Spleen (tissue), 7 donors: ENCODE measurements around the gene BBX.

ENCODE experiments used
- CTCF ChIP-seq, 11 experiments: fragments of 200-600 bp in 7 of 11; fragments of 450-650 bp in 4 of 11; sonication (generic) in 4 of 11; IDR thresholded peaks in 8 of 11; conservative IDR thresholded peaks in 3 of 11; 1 replicate in 7 of 11; 2 replicates in 4 of 11; pipeline versions ENCODE4 v1.4.0 to v1.8.0; 2016 to 2021; ENCODE audit warnings: antibody characterized with exemption in 11 of 11, inconsistent platforms in 4 of 11, mild to moderate bottlenecking in 1 of 11
- POLR2A ChIP-seq, 3 donors: fragments of 450-650 bp; IDR thresholded peaks; one replicate each; pipeline ENCODE4 v1.5.1; 2017; ENCODE audit warnings: antibody characterized with exemption in 3 of 3, mild to moderate bottlenecking in 1 of 3
- POLR2AphosphoS5 ChIP-seq, 3 donors: sonication (generic); formaldehyde crosslinking; IDR thresholded peaks; one replicate each; pipeline ENCODE4 v1.5.1; 2017; ENCODE audit warnings: antibody characterized with exemption in 3 of 3
- donor health status: DM: no; HTN: no; CAD: no; lungs with moderate emphysema.
- donor health status: DM: no; HTN: no; CAD: no.
- donor health status: DM: no; HTN: no; CAD: no.

- no peak for TF ChIP-seq POLR2AphosphoS5 (IDR thresholded peaks at IDR 0.05)
- TF ChIP-seq CTCF (IDR thresholded peaks at IDR 0.05 in 8 of 11, conservative IDR thresholded peaks at IDR 0.05 in 3 of 11) = no peak
- no peak for TF ChIP-seq POLR2A (IDR thresholded peaks at IDR 0.05)
These were observed 215.2 kb downstream of the BBX start for GRCh38 chr3:107737914-107738313.
